AG09309 (cell line): ENCODE measurements around the gene CFAP99.

Source experiments
- DNase-seq: peaks from one replicate; pipeline ENCODE4 v3.0.0-alpha.2; 2010; ENCODE audit warnings: low read depth
- H3K4me3 ChIP-seq: 2 replicates; pipeline ENCODE4 v1.5.1; 2011; ENCODE audit warnings: mild to moderate bottlenecking, low read depth, low read length, moderate library complexity; ENCODE audit not compliant: control insufficient read depth
- CTCF ChIP-seq: IDR thresholded peaks from 2 replicates; pipeline ENCODE4 v1.5.1; 2011; ENCODE audit warnings: mild to moderate bottlenecking, low read depth, low read length, inconsistent platforms; ENCODE audit not compliant: insufficient read depth, control insufficient read depth; ENCODE audit errors: missing control alignments

Gene CFAP99

GRCh38 chr4:2484993-2485392 lies 66.2 kb downstream of the CFAP99 start:
- no peak for TF ChIP-seq CTCF
- no peak for DNase-seq
- H3K4me3 ChIP-seq, result no peak overlapping the region

DNA sequence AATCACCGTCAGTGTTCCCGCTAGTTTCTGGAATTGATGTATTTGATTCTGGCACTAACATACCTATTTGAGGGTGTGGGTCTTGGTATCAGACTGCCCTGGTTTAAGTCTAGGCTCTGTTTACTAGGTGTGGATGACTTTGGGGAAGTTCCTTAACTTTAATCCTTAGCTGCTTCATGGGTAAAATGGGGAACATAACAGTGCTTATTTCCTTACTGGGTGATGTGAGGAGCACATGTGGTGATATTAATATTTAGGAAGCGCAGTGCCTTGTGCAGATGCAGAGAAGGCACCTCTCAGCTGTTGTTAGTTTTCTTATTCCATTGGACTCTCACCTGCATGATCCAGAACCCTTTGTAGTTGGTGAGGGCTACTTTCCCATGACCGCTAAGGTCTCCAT lies 67.2 kb downstream of the CFAP99 start:
- no peak for DNase-seq
- TF ChIP-seq CTCF, result no peak
- no peak overlapping the region for H3K4me3 ChIP-seq

DNA sequence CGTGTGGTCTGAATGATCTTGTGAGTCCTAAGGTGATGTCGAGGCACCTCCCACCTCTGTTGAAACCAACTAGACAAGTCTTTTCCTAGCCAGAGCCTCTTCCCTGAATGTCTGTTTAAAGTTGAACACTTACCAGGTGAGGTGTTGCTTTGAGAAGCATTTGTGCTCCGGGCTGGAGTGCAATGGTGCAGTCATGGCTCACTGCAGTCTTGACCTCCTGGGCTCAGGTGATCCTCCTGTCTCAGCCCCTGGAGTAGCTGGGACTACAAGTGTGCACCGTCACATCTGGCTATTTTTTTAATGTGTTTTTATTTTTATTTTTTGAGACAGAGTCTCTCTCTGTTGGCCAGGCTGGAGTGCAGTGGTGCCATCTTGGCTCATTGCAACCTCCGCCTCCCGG lies 68.2 kb downstream of the CFAP99 start:
- no peak for TF ChIP-seq CTCF
- no peak overlapping the region for H3K4me3 ChIP-seq
- no peak for DNase-seq

DNA sequence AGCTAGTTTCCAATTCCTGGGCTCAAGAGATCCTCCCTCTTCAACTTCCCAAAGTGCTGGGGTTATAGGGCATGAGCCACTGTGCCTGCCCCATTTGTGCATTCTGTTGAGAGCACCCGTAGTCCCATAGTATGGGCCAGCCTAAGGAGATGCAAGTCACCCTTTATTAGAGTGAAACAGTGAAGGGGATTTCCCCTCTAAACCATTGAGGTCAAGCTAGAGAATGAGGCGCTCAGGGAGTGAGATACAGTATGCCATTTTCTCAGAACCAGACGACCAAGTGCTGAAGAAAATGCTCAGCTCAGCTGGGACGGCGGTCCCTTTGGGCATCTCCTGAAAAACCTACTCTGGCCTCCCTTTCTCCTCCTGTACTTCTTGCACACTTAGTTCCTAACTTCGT lies 68.9 kb downstream of the CFAP99 start:
- H3K4me3 ChIP-seq, result no peak overlapping the region
- no peak for TF ChIP-seq CTCF
- no peak for DNase-seq

GRCh38 chr4:2489081-2489805 lies 70.5 kb downstream of the CFAP99 start:
- no peak for DNase-seq
- TF ChIP-seq CTCF, result no peak
- no peak overlapping the region for H3K4me3 ChIP-seq

DNA sequence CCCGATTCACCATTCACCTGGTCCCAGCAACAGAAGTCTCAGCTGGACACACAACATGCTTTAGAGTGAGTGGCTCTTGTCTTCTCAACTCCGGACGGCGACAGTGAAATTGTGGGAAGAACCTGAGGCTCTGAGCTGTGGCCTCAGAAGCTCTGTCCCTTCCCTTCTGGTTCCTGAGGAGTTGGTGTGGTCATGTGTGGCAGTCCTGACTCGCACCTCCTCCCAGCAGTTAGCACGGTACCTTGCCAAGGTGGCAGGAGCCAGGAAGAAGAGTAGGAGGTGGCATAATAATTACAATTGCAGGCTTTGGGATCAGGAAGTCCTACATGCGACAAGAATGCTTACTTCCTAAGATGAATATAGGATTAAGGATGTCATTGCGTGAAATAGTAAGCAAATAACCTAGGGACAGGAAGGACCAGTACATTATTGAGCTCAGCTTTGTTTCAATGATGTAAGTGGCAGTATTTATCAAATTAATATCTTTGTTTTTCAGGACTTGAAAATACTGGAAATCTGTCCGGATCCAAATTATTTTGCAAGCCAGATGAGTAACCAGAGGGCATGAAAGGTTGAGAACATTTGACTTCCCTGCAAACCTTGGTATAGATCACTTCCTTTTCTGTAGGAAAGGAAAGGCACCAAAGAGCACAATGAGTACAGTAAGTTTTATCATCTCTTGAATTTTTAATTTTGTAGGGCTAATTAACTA lies 71.2 kb downstream of the CFAP99 start:
- no peak overlapping the region for H3K4me3 ChIP-seq
- no peak for TF ChIP-seq CTCF
- DNase-seq, result no peak
